GM19023 (cell line): Measurements from ENCODE around the gene PNMA6F.
"Not testable (repeated sequence)": the region's sequence is repeated elsewhere in the genome, so short reads cannot be mapped to it uniquely, and the experiment has no call there.

Experiments
- ATAC-seq: cut with Tn5 transposase; IDR thresholded peaks from one replicate; pipeline ENCODE4 v1.9.1; 2021; ENCODE audit warnings: mild to moderate bottlenecking, moderate library complexity; ENCODE audit not compliant: unreplicated experiment

Gene PNMA6F

DNA sequence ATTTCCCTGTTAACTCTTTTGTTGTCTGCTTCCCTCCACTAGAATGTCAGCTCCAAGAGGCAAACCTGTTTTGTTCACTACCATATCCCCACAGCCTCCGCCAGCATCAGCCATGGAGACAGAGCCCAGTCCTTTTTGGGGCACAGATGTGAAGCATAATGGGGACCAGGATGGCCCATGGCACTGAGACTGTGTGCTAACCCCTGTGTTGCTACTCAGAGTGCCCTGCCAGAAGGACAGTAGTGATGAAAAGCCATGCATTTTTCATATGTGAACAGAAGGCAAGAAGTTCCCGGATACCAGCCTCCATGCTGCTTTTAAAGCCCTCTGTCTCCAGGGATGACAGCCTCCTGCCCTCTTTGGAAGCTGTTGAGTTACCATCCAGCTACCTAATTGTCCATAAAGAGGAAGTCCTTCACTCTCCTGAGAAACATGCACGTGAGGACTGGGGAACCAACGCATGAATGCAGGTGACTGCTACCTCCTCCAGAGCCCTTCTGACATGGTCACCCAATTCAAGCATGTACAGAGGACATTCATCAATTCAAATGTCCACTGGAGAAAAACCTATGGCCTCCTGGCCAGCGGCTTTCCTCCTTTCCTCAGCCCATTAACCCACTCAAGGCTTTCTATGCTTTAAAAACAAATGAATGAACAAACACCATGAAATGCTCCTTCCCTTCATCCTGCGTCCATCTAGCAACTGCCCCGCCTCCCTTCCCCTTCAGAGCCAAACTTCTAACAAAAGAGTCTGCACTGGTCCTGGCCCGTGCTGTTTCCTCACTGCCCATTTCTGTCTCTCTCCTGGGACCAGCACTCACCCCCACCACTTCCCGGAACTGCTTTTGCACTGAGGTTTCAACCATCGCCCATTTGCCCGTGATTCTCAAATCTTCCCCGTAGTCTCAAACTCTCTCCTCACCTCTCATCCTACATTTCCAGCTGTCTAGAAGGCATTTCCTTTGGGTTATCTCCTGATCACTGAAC, 18.0 kb downstream of the PNMA6F start:
- ATAC-seq, result no peak

GRCh38 chrX:153302796-153303195, 18.8 kb downstream of the PNMA6F start:
- ATAC-seq, result no peak

GRCh38 chrX:153301746-153302145, 19.8 kb downstream of the PNMA6F start:
- ATAC-seq, result no peak

- no peak for ATAC-seq
These were observed 21.7 kb downstream of the PNMA6F start for GRCh38 chrX:153299855-153300254.

- no peak for ATAC-seq
These were observed 24.2 kb downstream of the PNMA6F start for GRCh38 chrX:153297376-153297775.

GRCh38 chrX:153293485-153294071, 28.0 kb downstream of the PNMA6F start:
- ATAC-seq, result peak; percentile 55

DNA sequence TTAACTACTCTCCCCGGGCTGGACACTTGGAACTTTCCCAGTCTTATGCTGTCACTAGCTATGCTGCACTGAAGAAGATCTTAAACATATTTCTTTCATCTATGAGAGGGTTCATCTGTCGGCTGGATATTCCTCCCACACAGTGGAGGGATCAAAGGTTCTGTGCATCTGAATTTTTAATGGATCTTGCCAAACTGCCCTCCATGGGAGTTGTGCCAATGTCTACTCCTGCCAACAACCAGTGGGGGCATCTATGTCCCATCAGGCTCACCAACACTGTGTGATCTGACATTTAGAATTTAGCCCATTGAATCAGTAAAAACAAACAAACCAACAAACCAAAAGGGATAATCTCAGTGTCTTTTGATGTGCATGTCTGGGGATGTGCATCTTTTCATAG, 32.8 kb downstream of the PNMA6F start:
- ATAC-seq, result not testable (repeated sequence)

DNA sequence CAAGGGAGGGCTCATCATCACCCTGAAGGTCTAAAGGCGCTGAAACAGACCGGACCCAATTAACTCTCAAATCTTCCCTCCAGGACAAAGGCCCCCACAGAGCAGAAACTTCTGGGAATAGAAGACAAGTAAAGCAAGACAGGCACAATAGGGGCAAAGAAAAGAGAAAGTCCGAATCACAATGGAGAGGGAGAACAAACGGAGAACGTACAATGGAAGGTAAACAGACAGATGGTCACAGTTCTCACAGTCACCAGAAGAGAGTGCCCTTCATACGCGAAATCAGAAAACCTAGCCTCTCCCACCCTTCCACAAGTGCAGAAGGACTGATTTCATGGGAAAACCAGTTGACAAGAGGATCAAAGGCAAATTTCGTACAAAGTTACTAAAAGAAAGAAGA, 35.9 kb downstream of the PNMA6F start:
- ATAC-seq, result not testable (repeated sequence)

DNA sequence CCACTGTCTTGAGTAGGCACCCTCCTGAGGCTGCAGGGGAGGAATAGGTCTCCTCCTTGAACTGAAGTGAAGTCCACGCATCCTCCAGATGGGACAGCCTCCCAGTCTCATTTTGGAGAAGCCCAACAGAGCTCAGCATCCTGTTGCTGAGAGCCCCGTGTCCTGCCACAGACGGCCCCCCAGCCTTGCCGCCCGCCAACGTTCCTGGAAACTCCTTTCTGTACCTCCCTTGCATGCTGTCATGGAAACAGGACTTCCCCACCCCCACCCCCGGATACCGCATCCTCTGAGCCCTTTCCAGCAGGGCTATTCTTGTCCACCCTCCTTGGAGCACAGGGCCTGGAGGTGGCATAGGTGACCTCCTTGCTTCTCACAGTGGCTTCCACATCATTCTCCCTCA, 37.6 kb downstream of the PNMA6F start:
- not testable (repeated sequence) for ATAC-seq

GRCh38 chrX:153281784-153282183, 39.8 kb downstream of the PNMA6F start:
- ATAC-seq, result not testable (repeated sequence)

GRCh38 chrX:153279304-153279703, 42.3 kb downstream of the PNMA6F start:
- not testable (repeated sequence) for ATAC-seq

DNA sequence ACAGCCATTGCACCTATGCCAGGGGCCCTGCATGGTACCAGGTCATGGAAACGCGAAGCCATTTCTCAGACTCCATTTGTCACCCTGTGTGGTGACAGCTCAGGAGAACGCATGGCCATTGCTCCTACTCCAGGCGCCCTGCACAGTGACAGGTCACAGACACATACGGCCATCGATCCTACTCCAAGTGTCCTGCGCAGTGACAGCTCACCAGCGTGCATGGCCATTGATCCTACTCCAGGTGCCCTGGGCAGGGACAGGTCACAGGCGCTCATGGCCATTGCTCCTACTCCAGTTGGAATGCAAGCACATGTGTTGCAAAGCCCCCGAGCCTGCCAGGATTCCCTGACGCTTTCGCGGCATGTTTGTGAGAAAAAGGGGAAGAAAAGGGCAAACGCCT, 45.5 kb downstream of the PNMA6F start:
- ATAC-seq, result not testable (repeated sequence)

DNA sequence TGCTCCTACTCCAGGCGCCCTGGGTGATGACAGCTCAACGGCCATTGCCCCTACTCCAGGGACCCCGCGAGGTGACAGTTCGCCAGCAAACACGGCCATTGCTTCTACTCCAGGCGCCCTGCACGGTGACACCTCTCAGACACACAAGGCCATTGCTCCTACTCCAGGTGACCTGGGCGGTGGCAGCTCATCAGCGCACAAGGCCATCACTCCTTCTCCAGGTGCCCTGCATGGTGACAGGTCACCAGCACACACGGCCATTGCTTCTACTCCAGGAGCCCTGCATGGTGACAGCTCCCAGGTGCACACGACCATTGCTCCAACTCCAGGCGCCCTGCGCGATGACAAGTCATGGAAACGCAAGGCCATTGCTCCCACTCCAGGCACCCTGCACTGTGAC, 46.1 kb downstream of the PNMA6F start:
- ATAC-seq, result not testable (repeated sequence)

GRCh38 chrX:153272584-153272983, 49.0 kb downstream of the PNMA6F start:
- ATAC-seq, result not testable (repeated sequence)

DNA sequence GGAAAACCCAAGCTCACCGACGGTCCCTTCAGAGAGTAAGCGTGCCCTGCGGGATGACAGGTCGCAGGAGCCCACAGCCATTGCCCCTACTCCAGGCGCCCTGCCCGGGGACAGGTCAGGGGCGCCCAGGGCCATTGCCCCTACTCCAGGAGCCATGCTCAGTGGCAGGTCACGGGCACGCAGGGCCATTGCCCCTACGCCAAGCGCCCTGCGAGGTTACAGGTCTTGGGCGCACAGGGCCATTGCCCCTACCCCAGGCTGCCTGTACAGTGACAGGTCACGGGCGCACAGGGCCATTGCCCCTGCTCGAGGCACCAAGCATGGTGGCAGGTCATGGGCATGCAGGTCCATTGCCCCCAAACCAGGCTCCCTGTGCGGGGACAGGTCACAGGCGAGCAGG, 49.5 kb downstream of the PNMA6F start:
- not testable (repeated sequence) for ATAC-seq
